WTC11 (cell line): ENCODE results near the gene SH2D6. TPM values are rescaled to one million over a fixed set of nuclear protein-coding genes. Genes with fewer than 3 reads are reported as not detected.

ENCODE experiments used
- ATAC-seq: fragments of 200-7000 bp; cut with Tn5 transposase; 2 replicates; pipeline ENCODE4 v1.10.0; 2021; ENCODE audit warnings: mild to moderate bottlenecking, moderate library complexity
- CTCF ChIA-PET: fragments of 300-600 bp; sonication (Branson Sonifier 250); formaldehyde crosslinking; loops from one replicate; lab custom pipeline; 2021; ENCODE audit warnings: antibody characterized with exemption; lab: Charles Lee
- POLR2A ChIA-PET: fragments of 350-600 bp; sonication (Branson Sonifier 250); formaldehyde crosslinking; loops from one replicate; lab custom pipeline; 2021; ENCODE audit warnings: antibody characterized with exemption; lab: Charles Lee
- DNase-seq: peaks from one replicate; pipeline ENCODE4 v3.0.0; 2021; ENCODE audit warnings: low spot score
- H3K27ac Mint-ChIP-seq: 2 replicates; pipeline ENCODE4 v1.8.0; 2021; ENCODE audit warnings: mixed read lengths
- H3K27me3 Mint-ChIP-seq: 2 replicates; pipeline ENCODE4 v1.8.0; 2021; ENCODE audit warnings: low read depth, mild to moderate bottlenecking, moderate library complexity, mixed read lengths
- H3K36me3 Mint-ChIP-seq: 2 replicates; pipeline ENCODE4 v1.8.0; 2021; ENCODE audit warnings: mixed read lengths
- H3K4me1 Mint-ChIP-seq: 2 replicates; pipeline ENCODE4 v1.8.0; 2022; ENCODE audit warnings: mixed read lengths
- H3K4me3 Mint-ChIP-seq: 2 replicates; pipeline ENCODE4 v1.8.0; 2021; ENCODE audit warnings: mild to moderate bottlenecking, moderate library complexity, mixed read lengths
- H3K9me3 Mint-ChIP-seq: 2 replicates; pipeline ENCODE4 v1.8.0; 2021; ENCODE audit warnings: mixed read lengths
- FOXJ3 ChIP-seq: sonication (generic); formaldehyde crosslinking; IDR thresholded peaks from 2 replicates; pipeline ENCODE4 v1.9.0; 2021; ENCODE audit warnings: missing genetic modification reagents, mild to moderate bottlenecking, borderline replicate concordance
- JUN ChIP-seq: sonication (generic); formaldehyde crosslinking; IDR thresholded peaks from 2 replicates; pipeline ENCODE4 v1.8.0; 2023; ENCODE audit warnings: mild to moderate bottlenecking, missing genetic modification reagents
- RELA ChIP-seq: sonication (generic); formaldehyde crosslinking; IDR thresholded peaks from 2 replicates; pipeline ENCODE4 v1.8.1; 2022; ENCODE audit warnings: missing genetic modification reagents, mild to moderate bottlenecking, borderline replicate concordance
- TCF7 ChIP-seq: sonication (generic); formaldehyde crosslinking; IDR thresholded peaks from 2 replicates; pipeline ENCODE4 v1.8.0; 2022; ENCODE audit warnings: mild to moderate bottlenecking, low read depth, missing genetic modification reagents, moderate library complexity
- TP53 ChIP-seq: sonication (generic); formaldehyde crosslinking; IDR thresholded peaks from 2 replicates; pipeline ENCODE4 v1.8.1; 2023; ENCODE audit warnings: mild to moderate bottlenecking, missing genetic modification reagents
- ZNF423 ChIP-seq: fragments of 250-450 bp; sonication (Bioruptor Pico); IDR thresholded peaks from 2 replicates; pipeline ENCODE4 v2.1.2; 2022; ENCODE audit warnings: mild to moderate bottlenecking, moderate library complexity
- total RNA-seq: library from RNA; stranded (reverse); gene quantifications from 3 replicates; pipeline ENCODE4 v1.2.3, GENCODE V29; 2021
- TF ChIP-seq, protein P1 (sequence below): fragments of 200-600 bp; IDR thresholded peaks from 2 replicates; pipeline ENCODE4 v1.8.0; 2022; ENCODE audit warnings: antibody characterized with exemption
- TF ChIP-seq, protein P2 (sequence below): sonication (generic); formaldehyde crosslinking; IDR thresholded peaks from 2 replicates; pipeline ENCODE4 v1.8.0; 2023; ENCODE audit warnings: missing genetic modification reagents
- TF ChIP-seq, protein P3 (sequence below): fragments of 250-450 bp; sonication (Bioruptor Pico); conservative IDR thresholded peaks from 2 replicates; pipeline ENCODE4 v1.9.0; 2021; ENCODE audit warnings: mild to moderate bottlenecking
- TF ChIP-seq, protein P4 (sequence below): sonication (generic); formaldehyde crosslinking; IDR thresholded peaks from 2 replicates; pipeline ENCODE4 v1.8.1; 2022; ENCODE audit warnings: mild to moderate bottlenecking, missing genetic modification reagents, moderate library complexity, borderline replicate concordance
- TF ChIP-seq, protein P5 (sequence below): sonication (generic); formaldehyde crosslinking; IDR thresholded peaks from 2 replicates; pipeline ENCODE4 v1.8.1; 2022; ENCODE audit warnings: low read depth, mild to moderate bottlenecking, moderate library complexity, missing genetic modification reagents, borderline replicate concordance
- TF ChIP-seq, protein P6 (sequence below): sonication (generic); formaldehyde crosslinking; IDR thresholded peaks from 2 replicates; pipeline ENCODE4 v1.8.1; 2022; ENCODE audit warnings: low read depth, missing genetic modification reagents, borderline replicate concordance
- TF ChIP-seq, protein P7 (sequence below): sonication (generic); formaldehyde crosslinking; IDR thresholded peaks from 2 replicates; pipeline ENCODE4 v1.8.0; 2022; ENCODE audit warnings: mild to moderate bottlenecking, missing genetic modification reagents
- TF ChIP-seq, protein P8 (sequence below): sonication (generic); formaldehyde crosslinking; IDR thresholded peaks from 2 replicates; pipeline ENCODE4 v1.8.1; 2023; ENCODE audit warnings: mild to moderate bottlenecking, missing genetic modification reagents, borderline replicate concordance
- TF ChIP-seq, protein P9 (sequence below): sonication (generic); formaldehyde crosslinking; IDR thresholded peaks from 2 replicates; pipeline ENCODE4 v1.8.0; 2022; ENCODE audit warnings: missing genetic modification reagents

Gene SH2D6
- total RNA-seq, 1 experiment from 2014 or later = 1.2 TPM

DNA sequence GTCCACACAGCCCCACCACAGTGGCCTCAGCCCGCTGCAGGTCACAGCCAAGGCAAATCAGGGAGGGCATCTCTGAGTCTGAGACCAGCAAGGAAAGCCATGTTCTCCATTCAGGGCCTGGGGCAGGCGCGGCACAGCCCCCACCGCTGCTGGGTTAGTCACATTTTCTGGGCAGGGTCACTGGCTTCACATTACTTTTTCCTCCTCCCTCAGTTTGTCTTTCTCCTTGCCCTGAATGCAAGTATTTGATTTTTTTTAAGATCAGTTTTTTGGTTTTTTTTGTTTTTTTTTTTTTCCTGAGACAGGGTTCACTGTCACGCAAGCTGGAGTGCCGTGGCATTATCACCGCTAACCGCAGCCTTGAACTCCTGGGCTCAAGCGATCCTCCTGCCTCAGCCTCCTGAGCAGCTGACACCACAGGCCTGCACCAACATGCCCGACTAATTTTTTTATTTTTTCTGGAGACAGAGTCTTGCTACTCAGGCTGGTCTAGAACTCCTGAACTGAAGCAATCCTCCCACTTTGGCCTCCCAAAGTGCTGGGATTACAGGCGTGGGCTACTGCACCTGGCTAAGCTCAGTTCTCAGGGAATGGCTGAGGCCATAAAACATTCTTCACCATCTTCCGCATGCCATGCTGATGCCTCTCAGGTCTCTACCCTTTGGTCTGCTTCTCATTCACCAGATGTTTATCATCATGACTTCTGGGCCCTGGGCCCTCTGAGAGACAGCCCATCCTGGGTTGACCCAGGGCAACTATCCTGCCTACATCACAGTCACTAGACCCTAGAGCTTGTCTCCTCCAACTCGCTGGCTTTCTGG, 7.7 kb upstream of the SH2D6 start:
- H3K9me3 Mint-ChIP-seq = no peaks in the 10 kb centered on the region
- ATAC-seq (no peak), DNase-seq (no peak)
- TF ChIP-seq, protein P1, sequence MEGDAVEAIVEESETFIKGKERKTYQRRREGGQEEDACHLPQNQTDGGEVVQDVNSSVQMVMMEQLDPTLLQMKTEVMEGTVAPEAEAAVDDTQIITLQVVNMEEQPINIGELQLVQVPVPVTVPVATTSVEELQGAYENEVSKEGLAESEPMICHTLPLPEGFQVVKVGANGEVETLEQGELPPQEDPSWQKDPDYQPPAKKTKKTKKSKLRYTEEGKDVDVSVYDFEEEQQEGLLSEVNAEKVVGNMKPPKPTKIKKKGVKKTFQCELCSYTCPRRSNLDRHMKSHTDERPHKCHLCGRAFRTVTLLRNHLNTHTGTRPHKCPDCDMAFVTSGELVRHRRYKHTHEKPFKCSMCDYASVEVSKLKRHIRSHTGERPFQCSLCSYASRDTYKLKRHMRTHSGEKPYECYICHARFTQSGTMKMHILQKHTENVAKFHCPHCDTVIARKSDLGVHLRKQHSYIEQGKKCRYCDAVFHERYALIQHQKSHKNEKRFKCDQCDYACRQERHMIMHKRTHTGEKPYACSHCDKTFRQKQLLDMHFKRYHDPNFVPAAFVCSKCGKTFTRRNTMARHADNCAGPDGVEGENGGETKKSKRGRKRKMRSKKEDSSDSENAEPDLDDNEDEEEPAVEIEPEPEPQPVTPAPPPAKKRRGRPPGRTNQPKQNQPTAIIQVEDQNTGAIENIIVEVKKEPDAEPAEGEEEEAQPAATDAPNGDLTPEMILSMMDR = no peak
- TF ChIP-seq, protein P2, sequence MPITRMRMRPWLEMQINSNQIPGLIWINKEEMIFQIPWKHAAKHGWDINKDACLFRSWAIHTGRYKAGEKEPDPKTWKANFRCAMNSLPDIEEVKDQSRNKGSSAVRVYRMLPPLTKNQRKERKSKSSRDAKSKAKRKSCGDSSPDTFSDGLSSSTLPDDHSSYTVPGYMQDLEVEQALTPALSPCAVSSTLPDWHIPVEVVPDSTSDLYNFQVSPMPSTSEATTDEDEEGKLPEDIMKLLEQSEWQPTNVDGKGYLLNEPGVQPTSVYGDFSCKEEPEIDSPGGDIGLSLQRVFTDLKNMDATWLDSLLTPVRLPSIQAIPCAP (CRISPR knock-in tag) = no peak
- TF ChIP-seq JUN (no peak), ZNF423 (CRISPR knock-in tag) (no peak)
- TF ChIP-seq, protein P3, sequence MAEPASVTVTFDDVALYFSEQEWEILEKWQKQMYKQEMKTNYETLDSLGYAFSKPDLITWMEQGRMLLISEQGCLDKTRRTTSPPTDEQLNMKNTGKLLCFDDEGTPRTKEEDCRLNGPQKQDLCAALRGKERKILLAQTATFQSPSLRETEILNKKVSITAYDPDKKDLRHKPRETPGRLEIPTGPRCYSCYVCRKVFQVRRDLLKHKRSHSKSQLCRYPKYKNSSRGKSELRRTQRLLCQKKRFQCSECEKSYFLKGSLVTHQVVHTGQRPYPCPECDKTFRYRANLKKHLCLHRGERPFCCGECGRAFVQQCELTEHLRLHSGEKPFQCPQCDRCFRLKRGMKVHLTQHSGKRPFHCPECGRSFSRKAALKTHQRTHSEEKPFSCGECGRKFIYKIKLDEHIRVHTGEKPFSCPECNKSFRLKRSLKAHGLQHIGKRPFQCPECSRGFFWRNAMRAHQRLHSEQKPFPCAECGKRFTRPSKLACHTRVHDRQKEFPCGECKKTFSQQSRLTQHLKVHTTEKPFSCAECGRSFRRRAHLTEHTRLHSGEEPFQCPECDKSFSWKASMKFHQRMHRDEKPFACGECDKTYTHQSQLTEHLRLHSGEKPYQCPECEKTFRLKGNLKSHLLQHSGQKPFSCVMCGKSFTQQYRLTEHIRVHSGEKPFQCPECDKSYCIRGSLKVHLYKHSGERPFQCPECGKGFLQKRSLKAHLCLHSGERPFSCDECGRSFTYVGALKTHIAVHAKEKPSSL (CRISPR knock-in tag) = no peak
- H3K4me3 Mint-ChIP-seq = peak overlapping the region; percentile 48
- ChIA-PET CTCF (interaction anchor here (0.6 to 1.0 kb wide), 2 partner anchors 50 to 128 kb away, joined by 4 to 6 read pairs; partner anchors contain the start of gene MAT2A), POLR2A (interaction anchor here (0.6 kb wide), 1 partner anchor 8 kb away, joined by 3 read pairs; no protein-coding TSS in a partner anchor)
- peak overlapping the region; percentile 73 for H3K27ac Mint-ChIP-seq
- H3K36me3 Mint-ChIP-seq = no peaks in the 10 kb centered on the region
- peaks cover 50% of the 10 kb centered on the region for H3K4me1 Mint-ChIP-seq
- no peaks in the 10 kb centered on the region for H3K27me3 Mint-ChIP-seq

DNA sequence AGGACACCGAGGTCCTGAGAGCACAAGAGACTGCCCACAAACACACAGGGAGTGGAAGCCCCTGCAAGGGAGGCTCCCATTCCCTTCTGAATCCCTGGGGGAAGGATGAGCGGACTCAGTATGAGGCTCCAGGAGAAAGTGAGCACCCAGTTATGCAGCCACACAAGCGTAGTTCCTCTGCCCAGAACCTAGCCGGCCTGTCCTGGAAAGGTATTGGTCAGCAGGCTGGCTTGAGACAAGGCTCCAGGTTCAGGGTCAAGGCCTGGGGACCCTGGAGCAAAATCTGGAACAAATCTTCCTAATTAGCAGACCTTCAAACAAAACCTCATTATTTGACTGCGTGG, 7.1 kb upstream of the SH2D6 start:
- Mint-ChIP-seq H3K4me3 (no peak overlapping the region), H3K27me3 (no peaks in the 10 kb centered on the region), H3K9me3 (no peaks in the 10 kb centered on the region), H3K27ac (peak overlapping the region; percentile 73), H3K36me3 (no peaks in the 10 kb centered on the region), H3K4me1 (peaks cover 48% of the 10 kb centered on the region)
- ATAC-seq (no peak), DNase-seq (no peak)
- CTCF ChIA-PET = interaction anchor here (0.6 to 1.0 kb wide), 2 partner anchors 51 to 127 kb away, joined by 4 to 6 read pairs; partner anchors contain the start of gene MAT2A
- POLR2A ChIA-PET = interaction anchor here (0.6 kb wide), 1 partner anchor 9 kb away, joined by 3 read pairs; no protein-coding TSS in a partner anchor
- TF ChIP-seq, protein P4, sequence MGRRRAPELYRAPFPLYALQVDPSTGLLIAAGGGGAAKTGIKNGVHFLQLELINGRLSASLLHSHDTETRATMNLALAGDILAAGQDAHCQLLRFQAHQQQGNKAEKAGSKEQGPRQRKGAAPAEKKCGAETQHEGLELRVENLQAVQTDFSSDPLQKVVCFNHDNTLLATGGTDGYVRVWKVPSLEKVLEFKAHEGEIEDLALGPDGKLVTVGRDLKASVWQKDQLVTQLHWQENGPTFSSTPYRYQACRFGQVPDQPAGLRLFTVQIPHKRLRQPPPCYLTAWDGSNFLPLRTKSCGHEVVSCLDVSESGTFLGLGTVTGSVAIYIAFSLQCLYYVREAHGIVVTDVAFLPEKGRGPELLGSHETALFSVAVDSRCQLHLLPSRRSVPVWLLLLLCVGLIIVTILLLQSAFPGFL (CRISPR knock-in tag) = no peak
- TF ChIP-seq, protein P5, sequence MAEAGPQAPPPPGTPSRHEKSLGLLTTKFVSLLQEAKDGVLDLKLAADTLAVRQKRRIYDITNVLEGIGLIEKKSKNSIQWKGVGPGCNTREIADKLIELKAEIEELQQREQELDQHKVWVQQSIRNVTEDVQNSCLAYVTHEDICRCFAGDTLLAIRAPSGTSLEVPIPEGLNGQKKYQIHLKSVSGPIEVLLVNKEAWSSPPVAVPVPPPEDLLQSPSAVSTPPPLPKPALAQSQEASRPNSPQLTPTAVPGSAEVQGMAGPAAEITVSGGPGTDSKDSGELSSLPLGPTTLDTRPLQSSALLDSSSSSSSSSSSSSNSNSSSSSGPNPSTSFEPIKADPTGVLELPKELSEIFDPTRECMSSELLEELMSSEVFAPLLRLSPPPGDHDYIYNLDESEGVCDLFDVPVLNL (CRISPR knock-in tag) = no peak
- TF ChIP-seq, protein P6, sequence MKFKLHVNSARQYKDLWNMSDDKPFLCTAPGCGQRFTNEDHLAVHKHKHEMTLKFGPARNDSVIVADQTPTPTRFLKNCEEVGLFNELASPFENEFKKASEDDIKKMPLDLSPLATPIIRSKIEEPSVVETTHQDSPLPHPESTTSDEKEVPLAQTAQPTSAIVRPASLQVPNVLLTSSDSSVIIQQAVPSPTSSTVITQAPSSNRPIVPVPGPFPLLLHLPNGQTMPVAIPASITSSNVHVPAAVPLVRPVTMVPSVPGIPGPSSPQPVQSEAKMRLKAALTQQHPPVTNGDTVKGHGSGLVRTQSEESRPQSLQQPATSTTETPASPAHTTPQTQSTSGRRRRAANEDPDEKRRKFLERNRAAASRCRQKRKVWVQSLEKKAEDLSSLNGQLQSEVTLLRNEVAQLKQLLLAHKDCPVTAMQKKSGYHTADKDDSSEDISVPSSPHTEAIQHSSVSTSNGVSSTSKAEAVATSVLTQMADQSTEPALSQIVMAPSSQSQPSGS (CRISPR knock-in tag) = no peak
- no peak for TF ChIP-seq TCF7 (CRISPR knock-in tag)
- TF ChIP-seq, protein P7, sequence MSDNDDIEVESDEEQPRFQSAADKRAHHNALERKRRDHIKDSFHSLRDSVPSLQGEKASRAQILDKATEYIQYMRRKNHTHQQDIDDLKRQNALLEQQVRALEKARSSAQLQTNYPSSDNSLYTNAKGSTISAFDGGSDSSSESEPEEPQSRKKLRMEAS = no peak
- TF ChIP-seq RELA (CRISPR knock-in tag) = no peak
- TF ChIP-seq, protein P8, sequence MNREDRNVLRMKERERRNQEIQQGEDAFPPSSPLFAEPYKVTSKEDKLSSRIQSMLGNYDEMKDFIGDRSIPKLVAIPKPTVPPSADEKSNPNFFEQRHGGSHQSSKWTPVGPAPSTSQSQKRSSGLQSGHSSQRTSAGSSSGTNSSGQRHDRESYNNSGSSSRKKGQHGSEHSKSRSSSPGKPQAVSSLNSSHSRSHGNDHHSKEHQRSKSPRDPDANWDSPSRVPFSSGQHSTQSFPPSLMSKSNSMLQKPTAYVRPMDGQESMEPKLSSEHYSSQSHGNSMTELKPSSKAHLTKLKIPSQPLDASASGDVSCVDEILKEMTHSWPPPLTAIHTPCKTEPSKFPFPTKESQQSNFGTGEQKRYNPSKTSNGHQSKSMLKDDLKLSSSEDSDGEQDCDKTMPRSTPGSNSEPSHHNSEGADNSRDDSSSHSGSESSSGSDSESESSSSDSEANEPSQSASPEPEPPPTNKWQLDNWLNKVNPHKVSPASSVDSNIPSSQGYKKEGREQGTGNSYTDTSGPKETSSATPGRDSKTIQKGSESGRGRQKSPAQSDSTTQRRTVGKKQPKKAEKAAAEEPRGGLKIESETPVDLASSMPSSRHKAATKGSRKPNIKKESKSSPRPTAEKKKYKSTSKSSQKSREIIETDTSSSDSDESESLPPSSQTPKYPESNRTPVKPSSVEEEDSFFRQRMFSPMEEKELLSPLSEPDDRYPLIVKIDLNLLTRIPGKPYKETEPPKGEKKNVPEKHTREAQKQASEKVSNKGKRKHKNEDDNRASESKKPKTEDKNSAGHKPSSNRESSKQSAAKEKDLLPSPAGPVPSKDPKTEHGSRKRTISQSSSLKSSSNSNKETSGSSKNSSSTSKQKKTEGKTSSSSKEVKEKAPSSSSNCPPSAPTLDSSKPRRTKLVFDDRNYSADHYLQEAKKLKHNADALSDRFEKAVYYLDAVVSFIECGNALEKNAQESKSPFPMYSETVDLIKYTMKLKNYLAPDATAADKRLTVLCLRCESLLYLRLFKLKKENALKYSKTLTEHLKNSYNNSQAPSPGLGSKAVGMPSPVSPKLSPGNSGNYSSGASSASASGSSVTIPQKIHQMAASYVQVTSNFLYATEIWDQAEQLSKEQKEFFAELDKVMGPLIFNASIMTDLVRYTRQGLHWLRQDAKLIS = no peak
- TF ChIP-seq TP53 (CRISPR knock-in tag) = no peak
- no peak for TF ChIP-seq FOXJ3 (CRISPR knock-in tag)
- TF ChIP-seq, protein P9, sequence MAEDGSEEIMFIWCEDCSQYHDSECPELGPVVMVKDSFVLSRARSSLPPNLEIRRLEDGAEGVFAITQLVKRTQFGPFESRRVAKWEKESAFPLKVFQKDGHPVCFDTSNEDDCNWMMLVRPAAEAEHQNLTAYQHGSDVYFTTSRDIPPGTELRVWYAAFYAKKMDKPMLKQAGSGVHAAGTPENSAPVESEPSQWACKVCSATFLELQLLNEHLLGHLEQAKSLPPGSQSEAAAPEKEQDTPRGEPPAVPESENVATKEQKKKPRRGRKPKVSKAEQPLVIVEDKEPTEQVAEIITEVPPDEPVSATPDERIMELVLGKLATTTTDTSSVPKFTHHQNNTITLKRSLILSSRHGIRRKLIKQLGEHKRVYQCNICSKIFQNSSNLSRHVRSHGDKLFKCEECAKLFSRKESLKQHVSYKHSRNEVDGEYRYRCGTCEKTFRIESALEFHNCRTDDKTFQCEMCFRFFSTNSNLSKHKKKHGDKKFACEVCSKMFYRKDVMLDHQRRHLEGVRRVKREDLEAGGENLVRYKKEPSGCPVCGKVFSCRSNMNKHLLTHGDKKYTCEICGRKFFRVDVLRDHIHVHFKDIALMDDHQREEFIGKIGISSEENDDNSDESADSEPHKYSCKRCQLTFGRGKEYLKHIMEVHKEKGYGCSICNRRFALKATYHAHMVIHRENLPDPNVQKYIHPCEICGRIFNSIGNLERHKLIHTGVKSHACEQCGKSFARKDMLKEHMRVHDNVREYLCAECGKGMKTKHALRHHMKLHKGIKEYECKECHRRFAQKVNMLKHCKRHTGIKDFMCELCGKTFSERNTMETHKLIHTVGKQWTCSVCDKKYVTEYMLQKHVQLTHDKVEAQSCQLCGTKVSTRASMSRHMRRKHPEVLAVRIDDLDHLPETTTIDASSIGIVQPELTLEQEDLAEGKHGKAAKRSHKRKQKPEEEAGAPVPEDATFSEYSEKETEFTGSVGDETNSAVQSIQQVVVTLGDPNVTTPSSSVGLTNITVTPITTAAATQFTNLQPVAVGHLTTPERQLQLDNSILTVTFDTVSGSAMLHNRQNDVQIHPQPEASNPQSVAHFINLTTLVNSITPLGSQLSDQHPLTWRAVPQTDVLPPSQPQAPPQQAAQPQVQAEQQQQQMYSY (CRISPR knock-in tag) = no peak
